GM19463 (cell line): ENCODE data around the gene FOXL2.

ENCODE experiments used
- ATAC-seq: cut with Tn5 transposase; IDR thresholded peaks from one replicate; pipeline ENCODE4 v1.9.1; 2021; ENCODE audit warnings: mild to moderate bottlenecking, moderate library complexity; ENCODE audit not compliant: unreplicated experiment

Gene FOXL2

DNA sequence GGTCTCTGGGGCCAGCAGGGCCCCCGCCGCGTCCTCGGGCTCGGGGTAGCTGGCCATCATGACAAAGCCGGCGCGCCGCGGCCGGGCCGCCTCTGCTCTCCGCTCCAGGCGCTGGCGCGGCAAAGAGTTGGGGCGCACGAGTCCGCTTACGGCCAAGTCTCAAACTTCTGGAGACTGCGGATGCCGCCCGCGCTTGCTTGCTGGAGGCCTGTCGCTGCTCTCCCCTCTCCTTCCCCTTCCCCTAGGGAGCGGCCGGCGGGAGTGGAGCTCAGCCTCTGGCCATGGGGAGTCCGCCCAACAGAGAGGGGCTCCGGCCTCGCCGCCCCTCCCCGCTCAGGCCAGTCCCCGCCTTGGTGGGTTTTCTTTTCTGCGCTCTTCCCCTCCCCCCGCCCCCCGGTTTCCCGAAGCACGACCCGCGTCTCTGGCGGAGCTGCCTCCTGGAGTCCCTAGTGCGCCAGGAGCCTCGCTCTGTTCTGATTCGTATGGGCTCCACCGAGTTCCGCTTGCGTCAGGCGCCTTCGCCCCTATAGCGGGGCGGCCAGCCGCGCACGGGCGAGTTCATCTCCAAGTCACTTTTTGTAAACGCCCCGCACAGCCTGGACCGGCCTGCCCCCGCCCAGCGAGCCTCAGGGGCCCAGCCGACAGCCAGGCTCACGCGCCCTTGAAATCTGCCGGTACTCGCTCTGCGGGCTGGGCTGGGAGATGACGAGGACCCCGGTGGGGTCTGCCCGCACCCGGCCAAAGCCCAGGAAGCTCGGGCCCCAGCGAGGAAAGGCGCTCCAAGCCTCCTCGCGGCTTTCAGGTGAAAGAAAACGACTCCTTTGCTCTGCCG, at the start of gene FOXL2, which contains the start of gene FOXL2NB:
Gene FOXL2 (minus strand): TSS at position 475 of the 832 bp plus-strand sequence. CDS start 415 bp downstream, at position 60.
Gene FOXL2NB (plus strand): TSS at position 555 of the 832 bp plus-strand sequence. CDS start 148 bp downstream, at position 703.
- ATAC-seq, result no peak

DNA sequence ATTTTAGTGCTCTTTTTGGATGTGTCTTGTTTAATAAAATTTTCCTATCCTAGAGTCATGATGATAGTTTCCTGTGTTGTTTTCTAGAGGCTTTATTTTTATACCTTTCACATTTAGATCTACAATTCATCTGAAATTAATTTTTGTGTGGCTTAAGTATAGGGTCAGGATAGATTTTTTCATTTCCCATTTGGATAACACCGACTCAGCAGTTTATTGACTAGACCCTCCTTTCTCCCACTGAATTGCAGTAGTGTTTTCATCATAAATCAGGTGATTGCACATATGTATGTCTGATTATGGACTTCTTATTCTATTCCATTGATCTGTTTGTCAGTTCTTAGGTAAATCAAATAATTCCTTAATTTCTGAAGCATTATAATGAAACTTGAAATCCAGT, 48.8 kb upstream of the FOXL2 start:
- no peak for ATAC-seq

DNA sequence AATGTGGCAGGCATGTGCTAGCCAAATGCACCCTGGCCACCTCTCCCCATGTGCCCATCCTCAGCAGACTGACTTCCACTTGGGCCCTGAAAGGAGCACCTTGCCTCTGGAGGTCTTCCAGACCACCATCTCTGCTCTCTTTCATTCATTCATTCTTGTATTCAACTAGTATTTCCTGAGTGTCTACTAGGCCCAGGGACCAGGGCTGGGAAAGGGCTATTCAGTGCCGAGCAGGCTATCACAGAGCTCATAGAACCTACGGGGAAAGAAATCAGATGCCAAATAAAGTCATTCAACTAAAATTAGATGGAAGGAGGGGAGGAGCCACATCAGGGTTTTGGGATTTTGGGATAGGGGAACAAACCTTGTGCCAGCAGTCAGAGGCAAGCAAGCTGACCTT, 40.2 kb upstream of the FOXL2 start:
- no peak for ATAC-seq

DNA sequence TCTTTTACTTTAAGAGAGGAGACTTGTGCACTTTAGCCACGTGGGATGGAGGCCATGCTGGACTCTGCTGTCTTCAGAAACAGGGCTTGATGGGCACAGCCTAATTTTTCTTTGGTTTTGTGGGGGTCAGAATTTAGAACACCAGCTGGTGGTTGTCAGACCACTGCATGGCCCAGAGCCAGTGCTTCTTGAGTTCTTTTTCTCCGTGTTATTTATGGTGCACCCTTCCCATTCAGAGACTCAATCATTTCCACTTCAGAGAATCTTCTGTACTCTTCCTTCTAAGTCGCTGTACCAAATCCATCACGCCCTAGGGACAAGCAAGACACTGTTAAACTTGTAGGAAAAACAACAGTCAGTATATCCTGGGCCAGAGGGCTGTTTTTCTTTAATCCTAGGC, 39.0 kb upstream of the FOXL2 start:
- no peak for ATAC-seq

DNA sequence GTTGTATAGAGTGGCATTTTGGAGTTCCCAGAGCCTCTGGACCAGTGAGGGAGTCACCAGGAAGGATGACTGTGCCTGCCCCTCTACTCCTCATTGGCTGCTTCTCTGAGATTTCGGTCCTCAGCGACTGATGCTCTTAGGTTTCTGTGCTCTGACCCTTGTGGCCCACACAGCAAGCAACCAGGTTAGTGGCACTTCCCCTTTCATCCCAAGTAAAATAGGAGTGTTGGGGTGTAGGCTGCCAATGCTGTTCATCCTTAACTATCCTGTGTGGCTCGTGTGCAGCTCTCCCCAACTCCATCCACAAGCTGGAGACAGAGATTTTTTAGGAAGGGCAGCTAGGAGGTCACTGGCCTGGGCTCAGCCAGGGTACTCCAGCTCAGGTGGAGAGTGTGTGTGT, 37.9 kb upstream of the FOXL2 start:
- no peak for ATAC-seq

DNA sequence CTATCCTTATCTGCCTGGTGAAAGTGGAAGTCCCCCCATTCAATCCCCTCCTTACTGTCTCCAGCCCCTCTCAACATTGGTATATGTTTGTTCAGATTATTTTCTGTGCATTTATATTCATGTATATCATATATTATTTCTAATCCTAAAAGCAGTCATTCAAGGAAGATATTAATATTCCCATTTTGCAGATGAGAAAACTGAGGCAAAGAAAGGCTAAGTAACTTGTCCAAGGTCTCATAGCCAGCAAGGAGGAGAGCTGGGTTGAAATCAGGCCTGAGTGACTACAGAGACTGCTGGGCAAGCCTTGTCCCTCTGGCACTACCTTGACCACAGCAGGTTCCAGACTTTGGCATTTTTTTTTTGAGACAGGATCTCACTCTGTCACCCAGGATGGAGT, 29.1 kb upstream of the FOXL2 start:
- ATAC-seq, result no peak

DNA sequence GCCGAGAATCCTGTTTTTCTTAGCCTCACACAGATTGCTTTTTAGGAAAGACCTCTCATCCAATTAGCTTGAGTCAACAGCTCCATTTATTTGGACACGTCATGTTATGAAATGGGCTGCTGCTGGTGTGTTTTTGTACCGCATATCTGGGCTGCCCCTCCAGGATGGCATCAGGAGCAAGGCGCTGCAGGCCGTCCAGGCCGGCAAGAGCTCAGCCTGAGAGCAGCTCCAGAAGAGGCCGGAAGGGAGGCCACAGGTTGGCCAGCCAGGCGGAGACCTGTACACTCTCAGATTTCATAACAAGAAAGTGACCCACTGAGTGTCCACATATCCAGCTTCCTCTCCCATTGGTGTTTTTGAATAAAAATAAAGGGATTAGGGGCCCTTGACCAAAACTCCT, 28.4 kb upstream of the FOXL2 start:
- no peak for ATAC-seq

DNA sequence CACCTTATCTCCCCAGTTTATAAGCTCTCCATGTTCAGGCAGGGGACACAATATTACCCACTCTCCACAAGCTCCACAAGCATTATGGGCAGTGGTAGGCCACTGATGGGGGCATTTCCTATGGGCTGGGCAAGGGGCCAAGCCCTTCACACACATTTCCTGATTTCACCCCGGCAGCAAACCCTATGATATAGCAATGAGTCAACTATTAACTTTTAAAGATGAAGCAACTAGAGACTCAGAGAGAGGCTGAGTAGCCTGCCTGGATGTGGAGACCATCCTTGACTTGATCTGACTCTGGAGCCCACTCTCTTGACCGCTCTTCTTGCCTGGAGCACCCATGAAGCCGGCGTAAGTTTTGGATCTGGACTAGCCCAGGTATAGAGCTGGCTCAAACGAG, 27.5 kb upstream of the FOXL2 start:
- ATAC-seq, result no peak

DNA sequence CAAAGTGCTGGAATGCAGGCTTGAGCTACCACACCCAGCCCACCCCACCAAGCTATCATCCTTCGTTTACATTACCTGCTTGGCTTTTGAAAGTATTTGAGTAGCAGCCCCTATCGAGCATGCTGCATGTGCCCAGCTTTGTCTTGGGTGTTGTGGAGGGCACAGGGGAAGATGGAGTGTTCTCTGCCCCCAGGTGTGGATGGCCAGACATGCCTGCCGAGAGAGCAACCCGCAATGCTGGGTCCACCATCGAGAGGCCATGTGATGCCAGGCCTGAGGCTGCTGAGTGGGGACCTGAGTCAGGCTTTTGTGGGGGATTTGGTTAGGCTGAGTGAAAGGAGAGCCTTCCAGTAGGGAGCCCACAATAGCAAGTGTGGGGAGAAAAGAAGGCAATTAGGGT, 26.0 kb upstream of the FOXL2 start:
- no peak for ATAC-seq

DNA sequence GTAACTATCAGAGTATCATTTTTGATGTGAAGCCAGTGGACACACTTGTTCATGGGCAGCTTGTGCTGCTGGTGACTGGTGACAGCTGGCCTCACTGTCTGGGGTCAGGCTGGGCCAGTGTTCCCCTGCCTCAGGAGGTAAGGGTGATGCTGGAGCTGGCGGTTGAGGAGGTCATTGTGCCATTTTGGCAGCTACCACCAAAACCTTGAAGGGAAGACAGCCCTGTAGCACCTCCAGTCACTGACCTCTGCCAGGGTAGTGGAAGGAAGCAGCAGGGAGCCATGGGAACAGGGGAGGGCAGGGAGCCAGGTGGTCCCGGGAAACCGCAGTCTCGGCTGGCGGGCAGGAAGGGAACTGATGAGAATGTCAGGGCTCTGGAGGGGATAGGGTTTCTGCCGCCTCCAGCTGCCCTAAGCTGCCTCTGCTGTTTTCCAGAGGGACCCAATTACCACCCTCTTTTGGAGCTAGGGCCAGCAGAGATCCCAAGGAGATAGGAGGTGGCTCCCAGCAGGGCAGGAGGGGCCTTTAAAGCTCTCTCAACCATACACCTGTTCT, 24.9 kb upstream of the FOXL2 start:
- ATAC-seq, result no peak

DNA sequence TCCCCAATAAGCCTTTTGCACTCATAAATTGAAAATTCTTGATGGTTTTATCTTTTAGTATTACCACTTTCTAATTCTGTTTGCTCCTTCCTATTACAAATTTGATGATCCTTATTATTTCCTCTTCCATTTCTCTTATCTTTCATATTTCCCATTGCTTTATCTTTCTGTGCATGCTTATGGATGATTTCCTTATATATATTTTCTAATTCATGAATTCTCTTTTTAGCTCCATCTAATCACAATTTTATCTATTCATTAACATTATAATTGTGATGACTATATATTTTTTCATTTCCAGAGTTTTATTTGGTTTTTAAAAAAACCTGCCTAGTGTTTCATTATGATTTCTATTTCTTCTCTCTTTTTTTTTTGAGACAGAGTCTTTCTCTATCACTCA, 18.0 kb upstream of the FOXL2 start:
- no peak for ATAC-seq

DNA sequence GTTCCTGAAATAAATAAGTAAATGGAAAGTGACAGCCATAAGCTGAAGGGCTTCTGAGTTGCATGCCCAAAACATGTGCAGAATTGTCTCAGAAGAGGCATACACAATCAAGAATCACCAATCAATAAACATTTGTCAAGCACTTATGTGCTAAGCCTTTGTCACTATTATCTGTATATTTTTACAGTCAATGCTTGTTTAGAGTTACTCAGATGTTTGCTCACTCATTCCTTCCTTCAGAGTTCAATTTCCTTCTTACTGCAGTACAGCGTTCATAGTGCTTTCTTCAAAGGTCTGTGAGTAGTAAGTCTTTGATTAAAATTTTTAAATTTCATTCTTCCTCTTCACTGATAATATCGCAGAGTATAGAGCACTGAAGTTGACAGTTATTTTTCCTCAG, 17.3 kb upstream of the FOXL2 start:
- no peak for ATAC-seq

DNA sequence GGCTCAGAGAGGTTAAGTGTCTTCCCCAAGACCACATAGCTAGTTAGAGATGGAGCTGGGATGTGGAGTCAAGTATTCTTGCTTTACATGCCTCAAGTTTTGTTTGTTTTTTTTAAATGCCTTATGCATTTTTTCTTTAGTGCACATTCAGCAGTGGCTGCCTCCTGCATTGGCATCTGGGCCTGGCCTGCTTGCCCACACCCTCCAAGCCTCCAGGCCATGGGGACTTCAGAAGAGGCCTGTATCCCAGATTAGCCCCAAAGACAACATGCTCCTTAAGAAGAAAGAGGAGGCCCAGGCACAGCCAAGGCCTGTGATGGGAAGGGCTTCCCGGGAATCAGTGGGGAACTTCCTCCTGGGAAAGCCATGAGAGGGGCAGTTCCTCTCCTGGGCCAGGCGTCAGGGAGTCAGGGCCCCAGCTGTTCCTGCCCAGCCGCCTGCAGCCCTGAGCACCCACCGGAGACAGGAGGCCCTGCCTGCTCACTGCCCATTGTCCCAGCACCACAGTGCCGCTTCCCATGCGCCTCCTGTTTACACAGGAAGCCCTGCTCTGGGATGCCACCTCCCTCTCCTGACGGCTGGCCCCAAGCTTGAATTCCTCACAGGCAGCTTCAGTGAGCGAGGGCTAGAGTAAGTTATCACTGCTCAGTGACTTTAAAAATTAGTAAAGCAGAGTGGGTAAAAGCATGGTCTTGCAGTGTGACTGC, 16.1 kb upstream of the FOXL2 start:
- no peak for ATAC-seq

DNA sequence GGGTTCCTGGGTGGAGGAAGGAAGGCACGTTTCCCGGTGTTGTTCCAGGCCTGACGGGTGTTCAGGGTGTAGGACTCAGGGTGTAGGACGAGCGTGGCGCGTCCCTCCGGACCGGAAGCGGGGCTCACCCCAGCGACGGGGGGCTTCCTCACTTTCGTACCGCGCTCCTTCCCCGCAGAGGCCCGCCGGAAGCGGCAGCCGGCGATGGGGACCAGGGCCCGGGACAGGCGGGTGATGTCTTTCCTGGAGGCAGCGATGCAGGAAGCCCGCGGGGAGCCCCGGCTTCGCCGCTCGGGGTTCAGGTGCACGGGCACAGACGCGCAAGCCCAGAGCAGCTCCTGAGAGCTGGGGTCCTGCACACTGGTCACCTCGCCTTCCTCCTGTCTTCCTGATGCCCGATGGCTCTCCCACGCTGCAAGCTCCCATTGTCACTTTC, 13.5 kb upstream of the FOXL2 start:
- no peak for ATAC-seq

DNA sequence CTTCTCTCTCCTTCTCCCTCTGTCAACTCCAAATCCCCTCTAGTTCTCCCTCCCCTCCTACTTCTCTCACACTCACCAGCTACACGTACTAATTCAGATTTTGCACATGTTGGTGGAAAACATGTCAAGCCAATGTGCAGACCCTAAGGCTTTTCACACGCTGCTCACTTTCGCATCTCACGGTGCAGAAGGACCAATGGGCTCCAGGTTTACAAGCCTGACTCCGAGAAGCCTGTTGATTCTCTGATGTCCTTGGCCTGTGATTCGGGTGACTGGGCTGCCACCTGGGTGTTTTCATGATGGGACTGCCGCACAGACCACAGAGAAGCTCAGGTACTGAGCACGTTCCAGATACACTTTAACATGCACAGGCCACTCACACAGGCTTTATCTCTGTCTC, 3.8 kb upstream of the FOXL2 start:
- no peak for ATAC-seq

DNA sequence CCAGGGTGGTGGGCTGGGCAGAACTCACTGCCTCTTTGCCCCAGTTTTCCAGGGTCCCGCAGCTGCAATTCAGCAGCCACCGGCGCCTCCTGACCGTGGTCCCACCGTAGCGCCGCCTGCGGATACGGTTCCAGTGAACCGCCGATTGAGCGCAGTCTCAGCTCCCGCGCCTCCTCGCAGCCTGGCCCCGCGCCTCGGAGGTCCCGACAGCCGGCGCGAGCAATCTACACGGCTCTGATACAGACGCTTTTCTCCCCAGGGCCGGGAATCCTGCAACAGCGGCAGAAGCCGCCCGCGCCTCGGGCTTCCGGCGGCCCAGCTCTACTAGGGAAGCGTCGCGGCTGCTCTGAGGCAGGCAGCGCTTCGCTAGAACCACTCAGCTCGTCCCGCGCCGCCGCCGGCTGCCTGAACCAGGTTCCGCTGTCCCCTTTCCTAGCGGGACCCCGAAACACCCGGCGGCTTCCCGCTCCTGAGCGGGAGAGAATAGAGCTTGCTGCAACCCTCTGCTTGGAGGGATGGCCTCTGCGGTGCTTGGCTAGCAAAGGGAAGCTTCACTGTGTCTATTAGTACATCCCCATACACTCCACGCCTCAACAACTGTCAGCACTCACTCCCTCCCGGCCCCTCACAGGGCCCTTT, 3.2 kb upstream of the FOXL2 start:
- no peak for ATAC-seq

DNA sequence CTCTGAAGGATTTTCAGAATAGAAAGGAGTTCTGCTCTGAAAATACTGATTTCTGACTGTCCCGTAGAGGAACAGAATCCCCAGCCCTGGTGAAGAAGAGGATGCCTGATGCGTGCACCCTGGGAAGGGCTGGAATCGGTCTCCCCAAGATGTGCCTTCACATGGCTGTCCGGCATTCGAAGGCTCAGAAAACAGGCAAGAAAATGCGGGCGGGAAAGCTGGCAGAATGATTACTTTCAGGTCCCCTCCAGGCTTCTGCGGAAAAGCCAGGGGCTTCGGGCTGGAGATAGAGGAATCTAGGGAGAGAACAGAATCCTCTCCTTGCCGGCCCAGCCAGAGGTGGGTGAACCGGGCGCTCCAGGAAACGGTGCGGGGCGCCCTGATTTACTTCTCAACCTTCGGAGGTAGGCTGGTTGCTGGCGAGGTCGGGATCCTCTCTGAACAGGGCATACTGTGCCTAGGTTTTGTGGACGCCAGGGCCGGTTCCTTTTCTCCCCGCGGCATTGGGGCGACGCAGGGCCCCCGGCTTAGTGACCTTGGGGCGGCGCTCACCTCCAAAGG, 2.6 kb upstream of the FOXL2 start:
- no peak for ATAC-seq

DNA sequence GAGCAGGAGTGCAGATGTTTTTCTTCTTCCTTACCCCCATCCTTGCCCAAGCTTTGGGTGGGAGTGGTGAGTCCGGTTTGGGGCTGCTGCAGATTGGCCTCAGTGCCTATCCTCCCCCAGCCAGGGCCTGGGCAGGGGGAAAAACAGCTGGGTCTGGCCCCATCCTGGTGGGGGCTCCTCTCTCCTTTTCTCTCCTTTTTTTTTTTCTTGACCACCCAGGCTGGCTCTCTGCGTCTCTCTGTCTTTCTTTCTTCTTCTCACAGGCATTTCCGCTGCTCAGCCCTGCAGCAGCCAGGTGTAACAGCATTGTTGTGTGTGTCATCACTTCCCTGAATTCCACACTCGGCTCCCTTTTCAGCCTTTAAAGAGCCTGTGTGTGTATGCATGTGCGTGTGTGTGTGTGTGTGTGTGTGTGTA, 2.1 kb upstream of the FOXL2 start:
- no peak for ATAC-seq

DNA sequence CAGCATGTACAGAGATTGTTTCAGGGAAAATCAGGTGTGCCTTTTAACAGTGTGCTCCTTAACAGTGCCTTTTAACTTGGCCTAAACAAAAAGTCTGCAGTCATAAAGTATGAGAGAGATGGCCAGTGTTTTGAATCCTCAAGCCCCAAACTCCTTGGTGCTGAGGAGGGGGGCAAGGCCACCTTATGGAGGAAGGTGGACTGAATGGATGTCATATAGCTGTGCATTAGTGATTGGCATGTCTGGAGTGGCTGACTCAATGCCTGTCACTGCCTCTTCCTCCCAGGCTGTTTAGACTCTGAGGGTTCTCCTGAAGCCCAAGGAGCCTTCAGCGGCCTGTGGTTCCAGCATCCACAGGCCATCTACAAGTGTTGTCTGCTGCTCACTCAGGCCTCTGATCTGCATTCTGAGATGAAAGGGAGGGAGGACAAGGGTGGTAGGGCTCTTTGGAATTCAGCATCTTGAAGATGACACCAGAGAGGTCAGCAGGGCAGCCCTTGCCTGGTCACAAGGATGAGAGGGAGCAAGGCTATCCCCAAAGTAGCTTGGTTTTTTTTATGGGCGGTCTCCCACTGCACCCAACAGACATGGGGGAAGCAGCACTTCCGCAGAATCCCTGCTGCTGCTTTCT, 1.5 kb upstream of the FOXL2 start:
- no peak for ATAC-seq

DNA sequence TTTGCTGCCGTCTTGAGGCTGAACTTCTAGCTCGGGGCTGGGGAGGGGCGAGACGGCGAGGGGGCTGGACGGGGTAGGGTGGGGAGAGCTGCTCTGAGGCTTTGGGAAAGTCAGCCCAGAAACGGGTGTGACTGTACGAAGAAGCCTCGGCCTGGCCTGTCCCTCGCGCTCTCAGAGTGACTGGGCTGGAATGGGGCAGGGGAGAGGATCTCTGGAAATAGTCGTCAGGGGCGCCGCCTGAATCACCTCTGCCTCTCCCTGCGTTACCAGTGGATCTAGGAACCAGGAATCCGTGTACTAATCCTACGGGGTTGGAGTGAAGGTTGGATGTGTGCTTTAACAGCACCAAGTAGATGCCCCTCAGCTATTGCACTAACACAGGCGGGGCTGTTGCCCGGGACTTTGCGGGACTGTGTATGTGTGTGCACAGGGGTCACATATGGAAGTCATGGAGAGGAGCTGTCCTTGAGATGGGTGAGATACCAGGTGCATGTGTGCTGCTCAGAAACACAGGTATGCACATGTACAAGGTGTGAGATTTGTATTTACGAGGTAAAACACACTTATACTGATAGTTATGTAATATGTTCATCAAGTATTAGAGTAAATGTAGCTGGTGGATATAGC, 671 bp upstream of the FOXL2 start:
- ATAC-seq, result no peak
